ENCODE results near the gene MYCBPAP.

MYCBPAP gene

DNA sequence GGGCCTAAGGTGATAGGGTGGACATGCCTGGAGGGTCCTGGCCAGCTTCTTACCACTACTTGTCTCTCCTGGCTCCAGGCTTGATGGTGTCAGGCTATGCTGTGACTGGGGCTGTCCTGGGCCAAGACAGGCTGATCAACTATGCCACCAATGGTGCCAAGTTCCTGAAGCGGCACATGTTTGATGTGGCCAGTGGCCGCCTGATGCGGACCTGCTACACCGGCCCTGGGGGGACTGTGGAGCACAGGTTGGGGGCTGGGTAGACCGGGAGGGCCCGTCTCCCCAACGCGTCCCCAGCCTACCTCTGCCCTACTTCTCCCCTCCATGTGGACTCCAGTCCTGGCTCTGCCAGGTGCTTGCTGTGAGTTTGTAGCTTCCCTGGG is 43.2 kb downstream of the MYCBPAP start:
- H3K4me3 ChIP-seq (ENCODE audit: low read length) = no peak overlapping the region
- TF ChIP-seq, protein P1, sequence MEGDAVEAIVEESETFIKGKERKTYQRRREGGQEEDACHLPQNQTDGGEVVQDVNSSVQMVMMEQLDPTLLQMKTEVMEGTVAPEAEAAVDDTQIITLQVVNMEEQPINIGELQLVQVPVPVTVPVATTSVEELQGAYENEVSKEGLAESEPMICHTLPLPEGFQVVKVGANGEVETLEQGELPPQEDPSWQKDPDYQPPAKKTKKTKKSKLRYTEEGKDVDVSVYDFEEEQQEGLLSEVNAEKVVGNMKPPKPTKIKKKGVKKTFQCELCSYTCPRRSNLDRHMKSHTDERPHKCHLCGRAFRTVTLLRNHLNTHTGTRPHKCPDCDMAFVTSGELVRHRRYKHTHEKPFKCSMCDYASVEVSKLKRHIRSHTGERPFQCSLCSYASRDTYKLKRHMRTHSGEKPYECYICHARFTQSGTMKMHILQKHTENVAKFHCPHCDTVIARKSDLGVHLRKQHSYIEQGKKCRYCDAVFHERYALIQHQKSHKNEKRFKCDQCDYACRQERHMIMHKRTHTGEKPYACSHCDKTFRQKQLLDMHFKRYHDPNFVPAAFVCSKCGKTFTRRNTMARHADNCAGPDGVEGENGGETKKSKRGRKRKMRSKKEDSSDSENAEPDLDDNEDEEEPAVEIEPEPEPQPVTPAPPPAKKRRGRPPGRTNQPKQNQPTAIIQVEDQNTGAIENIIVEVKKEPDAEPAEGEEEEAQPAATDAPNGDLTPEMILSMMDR (IDR thresholded peaks at IDR 0.05; ENCODE audit: insufficient read depth, low read depth, low read length, missing control alignments) = no peak
- no peak for DNase-seq (ENCODE audit: low read depth)

DNA sequence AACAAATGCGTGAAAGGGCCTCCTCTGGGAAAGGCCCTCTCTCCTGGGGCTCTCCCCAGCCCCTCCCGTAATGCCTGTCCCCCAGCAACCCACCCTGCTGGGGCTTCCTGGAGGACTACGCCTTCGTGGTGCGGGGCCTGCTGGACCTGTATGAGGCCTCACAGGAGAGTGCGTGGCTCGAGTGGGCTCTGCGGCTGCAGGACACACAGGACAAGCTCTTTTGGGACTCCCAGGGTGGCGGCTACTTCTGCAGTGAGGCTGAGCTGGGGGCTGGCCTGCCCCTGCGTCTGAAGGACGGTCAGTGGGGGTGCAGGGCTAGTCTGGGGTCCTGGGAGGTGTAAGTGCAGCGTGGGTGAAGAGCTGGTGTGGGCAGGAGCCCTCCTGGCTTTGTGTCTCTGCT is 43.6 kb downstream of the MYCBPAP start:
- TF ChIP-seq, protein P1 (IDR thresholded peaks at IDR 0.05; ENCODE audit: insufficient read depth, low read depth, low read length, missing control alignments) = no peak
- H3K4me3 ChIP-seq (ENCODE audit: low read length) = no peak overlapping the region

DNA sequence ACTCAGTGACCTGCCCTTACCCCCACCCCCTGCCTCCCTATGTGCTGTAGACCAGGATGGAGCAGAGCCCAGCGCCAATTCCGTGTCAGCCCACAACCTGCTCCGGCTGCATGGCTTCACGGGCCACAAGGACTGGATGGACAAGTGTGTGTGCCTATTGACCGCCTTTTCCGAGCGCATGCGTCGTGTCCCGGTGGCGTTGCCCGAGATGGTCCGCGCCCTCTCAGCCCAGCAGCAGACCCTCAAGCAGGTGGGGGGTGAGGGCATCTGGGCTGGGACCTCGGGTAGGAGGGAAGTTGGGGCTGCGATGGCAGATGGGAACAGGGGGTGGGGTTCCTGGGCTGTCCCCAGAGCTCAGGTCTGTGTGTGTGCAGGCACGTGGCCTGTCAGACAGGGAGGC is 46.0 kb downstream of the MYCBPAP start:
- H3K4me3 ChIP-seq (ENCODE audit: low read length) = no peak overlapping the region
- DNase-seq (ENCODE audit: low read depth) = no peak
- TF ChIP-seq, protein P1 (IDR thresholded peaks at IDR 0.05; ENCODE audit: insufficient read depth, low read depth, low read length, missing control alignments) = no peak

More for the DNA sequence above, 43.6 kb downstream of the MYCBPAP start:
- DNase-seq (ENCODE audit: low read depth) = no peak

DNA sequence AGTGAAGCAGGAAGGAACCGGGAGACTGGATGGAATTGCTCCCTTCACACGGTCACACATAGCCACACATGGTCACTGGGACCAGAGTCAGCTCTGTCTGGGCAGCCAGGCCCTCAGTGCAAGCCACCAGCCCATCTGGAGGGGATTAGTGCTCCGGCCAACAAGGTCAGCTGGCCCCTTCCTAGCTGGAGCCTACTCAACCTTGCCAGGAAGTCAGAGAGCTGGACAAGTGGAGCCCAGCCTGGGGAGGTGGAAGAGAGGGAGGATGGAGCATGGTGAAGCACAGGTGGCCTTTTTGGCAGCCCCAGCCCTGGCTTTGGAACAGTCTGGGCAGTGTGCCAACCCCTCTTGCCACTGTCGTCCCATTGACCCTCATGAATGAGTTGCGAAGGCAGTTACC is 48.6 kb downstream of the MYCBPAP start:
- DNase-seq (ENCODE audit: low read depth) = no peak
- TF ChIP-seq, protein P1 (IDR thresholded peaks at IDR 0.05; ENCODE audit: insufficient read depth, low read depth, low read length, missing control alignments) = no peak

DNA sequence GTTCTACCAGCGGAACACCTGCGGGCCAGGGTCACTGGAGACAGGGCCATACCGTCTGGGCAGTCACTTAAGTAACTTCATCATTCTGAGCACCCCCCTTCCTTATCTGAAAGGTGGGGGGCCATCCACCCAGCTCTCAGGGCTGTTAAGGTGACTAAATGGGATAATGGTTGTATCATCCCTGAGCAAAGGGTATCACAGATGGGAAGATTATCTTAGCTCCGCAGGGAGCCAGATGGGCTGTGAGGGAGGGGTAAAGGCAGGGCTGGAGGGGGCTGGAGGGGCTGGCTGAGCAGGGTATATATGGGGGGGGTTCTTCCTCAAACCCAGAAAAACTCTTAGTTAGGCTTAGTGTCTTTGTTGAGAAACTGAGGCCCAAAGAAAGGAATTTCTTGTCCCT is 49.4 kb downstream of the MYCBPAP start:
- no peak overlapping the region for H3K4me3 ChIP-seq (ENCODE audit: low read length)
- no peak for DNase-seq (ENCODE audit: low read depth)
- TF ChIP-seq, protein P1 (IDR thresholded peaks at IDR 0.05; ENCODE audit: insufficient read depth, low read depth, low read length, missing control alignments) = no peak

More for the DNA sequence above, 48.6 kb downstream of the MYCBPAP start:
- no peak overlapping the region for H3K4me3 ChIP-seq (ENCODE audit: low read length)

DNA sequence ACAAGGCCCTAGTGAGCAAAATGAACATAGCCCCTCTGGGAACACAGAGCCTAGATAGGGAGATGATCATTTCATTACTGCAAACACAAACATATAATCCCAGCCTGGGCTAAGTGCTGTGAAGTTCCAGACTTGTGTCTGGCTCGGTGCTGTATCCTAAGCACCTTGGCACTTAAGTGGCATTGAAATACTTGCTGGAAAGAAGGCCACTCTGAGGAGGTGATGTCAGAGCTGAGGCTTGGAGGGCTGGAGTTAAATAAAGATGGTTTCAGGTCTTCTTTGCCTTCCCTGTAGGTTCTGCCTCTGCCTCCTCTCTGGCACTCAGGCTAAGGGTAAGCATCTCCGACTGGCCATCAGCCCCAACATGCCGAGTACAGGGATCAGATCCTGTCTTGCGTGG is 49.9 kb downstream of the MYCBPAP start:
- H3K4me3 ChIP-seq (ENCODE audit: low read length) = no peak overlapping the region
- TF ChIP-seq, protein P1 (IDR thresholded peaks at IDR 0.05; ENCODE audit: insufficient read depth, low read depth, low read length, missing control alignments) = no peak
- no peak for DNase-seq (ENCODE audit: low read depth)

DNA sequence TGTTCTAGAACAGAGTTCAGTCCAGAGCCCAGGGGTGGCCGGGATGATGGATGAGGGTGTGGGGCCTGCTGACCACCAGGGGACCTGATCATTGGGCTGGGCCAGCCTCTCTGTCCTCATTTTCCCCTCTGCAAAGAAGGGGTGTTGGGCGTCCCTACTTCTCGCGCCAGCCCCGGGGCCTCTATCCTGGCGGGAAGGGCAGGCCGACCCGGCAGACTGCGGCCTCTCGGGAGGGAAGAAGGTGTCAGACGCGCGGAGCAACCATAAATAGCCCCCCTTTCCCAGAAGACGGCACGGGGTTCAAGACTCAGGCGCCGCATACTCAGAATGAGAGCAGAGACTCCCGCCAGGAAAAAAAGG is 50.3 kb downstream of the MYCBPAP start:
- DNase-seq (ENCODE audit: low read depth) = no peak
- TF ChIP-seq, protein P1 (IDR thresholded peaks at IDR 0.05; ENCODE audit: insufficient read depth, low read depth, low read length, missing control alignments) = no peak
- no peak overlapping the region for H3K4me3 ChIP-seq (ENCODE audit: low read length)
